ENCODE data around the gene CSPG4.

- TF ChIP-seq CTCF (IDR thresholded peaks at IDR 0.05; ENCODE audit: extremely low read depth in 1 of 2, insufficient read depth in 1 of 2, low read depth in 1 of 2, low read length in 2 of 2), result no peak
- no peak for TF ChIP-seq POLR2AphosphoS5 (IDR thresholded peaks at IDR 0.05; ENCODE audit: insufficient read depth, low read depth, low read length)
- no peak for TF ChIP-seq EZH2 (IDR thresholded peaks at IDR 0.05; ENCODE audit: borderline replicate concordance, low read depth, low read length, severe bottlenecking)
- no peak for TF ChIP-seq POLR2A (IDR thresholded peaks at IDR 0.05; ENCODE audit: low read depth, low read length)
Observed at GRCh38 chr15:75644376-75644775, 68.3 kb downstream of the CSPG4 start.
